Activated CD8-positive, alpha-beta T cell treated with anti-CD3 and anti-CD28 coated beads for 36 hours (primary cell): ENCODE data around the gene MKKS. TPM values are rescaled to one million over a fixed set of nuclear protein-coding genes. Genes with fewer than 3 reads are reported as not detected.

Experiments
- ATAC-seq: fragments of 200-7000 bp; cut with Tn5 transposase; one replicate; pipeline ENCODE4 v1.10.0; 2021; ENCODE audit warnings: mild to moderate bottlenecking, moderate library complexity
- CTCF ChIA-PET: fragments of 350-600 bp; sonication (Branson Sonifier 250); formaldehyde crosslinking; loops from one replicate; lab custom pipeline; 2021; ENCODE audit warnings: antibody characterized with exemption; lab: Charles Lee
- POLR2A ChIA-PET: fragments of 350-600 bp; sonication (Branson Sonifier 250); formaldehyde crosslinking; loops from one replicate; lab custom pipeline; 2021; ENCODE audit warnings: antibody characterized with exemption; lab: Charles Lee
- DNase-seq: peaks from one replicate; pipeline ENCODE4 v3.0.0-alpha.2; 2020
- H3K27ac Mint-ChIP-seq: one replicate; pipeline ENCODE4 v1.8.0; 2021; ENCODE audit warnings: mild to moderate bottlenecking, mixed read lengths
- H3K27me3 Mint-ChIP-seq: one replicate; pipeline ENCODE4 v1.8.0; 2021; ENCODE audit warnings: mixed read lengths
- H3K36me3 Mint-ChIP-seq: one replicate; pipeline ENCODE4 v1.8.0; 2021; ENCODE audit warnings: low read depth, mixed read lengths
- H3K4me1 Mint-ChIP-seq: one replicate; pipeline ENCODE4 v1.8.0; 2021; ENCODE audit warnings: low read depth, mixed read lengths
- H3K4me3 Mint-ChIP-seq: one replicate; pipeline ENCODE4 v1.8.0; 2021; ENCODE audit warnings: mild to moderate bottlenecking, moderate library complexity, mixed read lengths
- H3K9me3 Mint-ChIP-seq: one replicate; pipeline ENCODE4 v1.8.0; 2021; ENCODE audit warnings: mixed read lengths
- CTCF ChIP-seq: fragments of 200-600 bp; IDR thresholded peaks from one replicate; pipeline ENCODE4 v1.8.0; 2022; ENCODE audit warnings: antibody characterized with exemption, mild to moderate bottlenecking
- intact Hi-C: fragments of 100-400 bp; cut with micrococcal nuclease; formaldehyde crosslinking; loops from one replicate; pipeline ENCODE4 v1.10.0; 2022
- total RNA-seq, 2 experiments: library from RNA; stranded (reverse); gene quantifications; one replicate each; pipeline ENCODE4 v1.2.3, GENCODE V29; 2021

Gene MKKS
- total RNA-seq, 2 experiments from 2014 or later = 6.9 TPM

- Mint-ChIP-seq H3K27me3 (no peaks in the 10 kb centered on the region), H3K36me3 (no peaks in the 10 kb centered on the region), H3K4me1 (no peaks in the 10 kb centered on the region), H3K9me3 (no peaks in the 10 kb centered on the region), H3K4me3 (no peak overlapping the region), H3K27ac (no peak overlapping the region)
- ChIA-PET POLR2A (no interaction called here), CTCF (no interaction called here)
- intact Hi-C loops = no loop called here
- no peak for DNase-seq
- ATAC-seq = no peak
- no peak for TF ChIP-seq CTCF
These were observed 45.4 kb downstream of the MKKS start for GRCh38 chr20:10388597-10388996.

- intact Hi-C loops = no loop called here
- H3K36me3 Mint-ChIP-seq = no peaks in the 10 kb centered on the region
- ChIA-PET CTCF (no interaction called here), POLR2A (no interaction called here)
- ATAC-seq = no peak
- no peak overlapping the region for H3K27ac Mint-ChIP-seq
- no peak overlapping the region for H3K4me3 Mint-ChIP-seq
- TF ChIP-seq CTCF = no peak
- H3K27me3 Mint-ChIP-seq = no peaks in the 10 kb centered on the region
- H3K9me3 Mint-ChIP-seq = no peaks in the 10 kb centered on the region
- no peaks in the 10 kb centered on the region for H3K4me1 Mint-ChIP-seq
- DNase-seq = no peak
These were observed 46.3 kb downstream of the MKKS start for GRCh38 chr20:10387686-10388085.

GRCh38 chr20:10385850-10386544 is 48.0 kb downstream of the MKKS start:
- no peak overlapping the region for H3K27ac Mint-ChIP-seq
- peaks cover under 1% of the 10 kb centered on the region for H3K27me3 Mint-ChIP-seq
- no peak for TF ChIP-seq CTCF
- no peak for ATAC-seq
- H3K4me3 Mint-ChIP-seq = no peak overlapping the region
- POLR2A ChIA-PET = no interaction called here
- intact Hi-C loops = no loop called here
- no peaks in the 10 kb centered on the region for H3K36me3 Mint-ChIP-seq
- CTCF ChIA-PET = interaction anchor here (1.4 kb wide), 1 partner anchor 41 kb away, joined by 3 read pairs; no protein-coding TSS in a partner anchor
- no peaks in the 10 kb centered on the region for H3K9me3 Mint-ChIP-seq
- no peaks in the 10 kb centered on the region for H3K4me1 Mint-ChIP-seq
- DNase-seq = no peak

- intact Hi-C loops = no loop called here
These were observed 52.5 kb downstream of the MKKS start for GRCh38 chr20:10381477-10381876.

More at GRCh38 chr20:10381477-10381876, 52.5 kb downstream of the MKKS start:
- no peak for TF ChIP-seq CTCF
- Mint-ChIP-seq H3K36me3 (no peaks in the 10 kb centered on the region), H3K9me3 (peaks cover 2% of the 10 kb centered on the region), H3K4me3 (no peak overlapping the region), H3K27me3 (peaks cover 11% of the 10 kb centered on the region), H3K4me1 (no peaks in the 10 kb centered on the region), H3K27ac (no peak overlapping the region)
- POLR2A ChIA-PET = no interaction called here
- CTCF ChIA-PET = interaction anchor here (0.8 to 1.4 kb wide), 2 partner anchors 45 to 65 kb away, joined by 3 to 5 read pairs; no protein-coding TSS in a partner anchor
- DNase-seq (no peak), ATAC-seq (no peak)
